AG08395 (cell line): ENCODE data around the gene ALG6.

Source experiments
- DNase-seq: peaks from one replicate; pipeline ENCODE4 v3.0.0; 2012; ENCODE audit warnings: mixed read lengths, low spot score

Gene ALG6

GRCh38 chr1:63367215-63368103 lies at the start of gene ALG6:
Gene ALG6 (plus strand): TSS chr1:63367627. CDS start chr1:63370978, 3,351 bp downstream.
- DNase-seq: peak; percentile 100

GRCh38 chr1:63317817-63318152 lies 49.6 kb upstream of the ALG6 start:
- no peak for DNase-seq

DNA sequence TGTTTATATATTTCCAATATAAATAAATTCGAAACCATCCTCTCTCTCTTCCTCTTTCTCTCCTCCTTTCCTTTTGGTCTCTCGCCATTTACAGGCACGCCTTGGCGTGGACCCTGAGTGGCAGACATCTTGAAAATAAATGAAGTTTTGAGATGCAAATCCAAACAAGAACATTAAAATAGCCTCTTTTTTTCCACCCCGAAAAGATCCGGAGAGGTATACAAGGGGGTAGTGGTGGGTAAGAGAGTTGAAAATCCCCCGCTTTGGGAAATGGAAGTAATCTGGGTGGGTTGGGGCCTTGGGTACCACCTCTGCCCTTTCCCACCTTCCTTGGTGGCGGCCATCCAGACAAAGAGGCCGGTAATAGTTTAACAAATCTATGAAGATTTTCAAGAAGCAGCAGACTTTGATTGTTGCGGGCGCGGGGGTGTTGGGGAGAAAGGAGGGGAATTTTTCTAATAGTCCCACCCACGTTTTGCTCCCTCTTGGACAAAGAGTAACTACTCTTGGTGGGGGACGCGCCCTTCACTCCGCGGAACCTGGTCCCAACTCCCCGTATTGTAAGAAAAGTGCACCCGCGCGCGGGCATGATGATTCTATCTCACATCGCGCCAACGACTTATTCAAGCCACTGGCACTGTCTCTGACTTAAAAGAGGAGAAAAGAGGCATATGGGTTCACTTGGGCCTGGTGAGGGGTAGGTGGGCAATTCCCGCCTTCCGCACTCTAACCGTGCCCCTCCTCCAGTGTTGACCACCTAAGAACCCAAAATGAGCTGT lies 49.0 kb upstream of the ALG6 start:
- no peak for DNase-seq

DNA sequence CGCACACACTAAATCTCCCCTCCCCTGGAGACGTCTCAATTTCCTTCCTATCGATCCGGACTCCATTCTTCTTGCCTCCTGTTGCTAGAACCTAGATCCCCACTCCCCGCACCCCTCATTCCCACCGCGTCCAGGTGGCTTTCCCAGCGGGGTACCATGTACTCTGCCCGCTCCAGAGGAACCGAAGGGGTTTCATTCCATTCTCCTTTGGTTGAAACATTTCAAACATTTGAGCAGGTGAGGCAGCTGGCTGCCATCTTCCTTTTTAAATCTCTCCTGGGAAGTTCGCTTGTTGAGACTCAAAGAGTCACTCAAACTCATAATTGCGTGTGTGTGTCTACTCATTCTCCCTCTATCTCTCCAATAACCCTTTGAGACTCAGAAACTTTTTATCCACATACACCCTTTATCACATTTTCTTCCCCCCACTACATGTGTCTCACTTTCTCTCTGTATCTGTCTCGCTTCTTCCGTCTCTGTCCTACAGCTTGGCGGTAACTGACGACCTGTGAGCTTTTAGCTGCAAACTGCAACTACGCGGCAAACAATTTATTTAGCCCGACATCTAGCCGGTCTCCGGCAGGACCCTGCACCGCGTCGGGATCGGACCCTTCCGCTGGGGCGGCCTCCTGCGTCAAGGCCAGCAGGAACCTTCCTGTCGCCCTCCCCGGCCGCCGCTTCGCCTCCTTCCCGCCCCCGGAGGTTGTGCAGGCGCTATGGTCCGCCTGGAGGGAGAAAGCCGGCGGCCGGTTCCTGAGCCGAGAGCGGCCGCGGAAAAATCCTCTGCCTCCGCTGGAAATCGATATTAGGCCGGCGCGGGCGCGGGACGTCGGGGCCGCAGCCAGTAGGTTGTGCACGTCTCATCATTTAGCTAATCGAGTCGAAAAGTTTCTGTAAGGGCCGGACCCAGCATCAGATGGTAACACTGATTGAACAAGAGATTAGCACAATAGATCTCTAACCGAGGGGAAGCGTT lies 48.1 kb upstream of the ALG6 start:
- DNase-seq: no peak

DNA sequence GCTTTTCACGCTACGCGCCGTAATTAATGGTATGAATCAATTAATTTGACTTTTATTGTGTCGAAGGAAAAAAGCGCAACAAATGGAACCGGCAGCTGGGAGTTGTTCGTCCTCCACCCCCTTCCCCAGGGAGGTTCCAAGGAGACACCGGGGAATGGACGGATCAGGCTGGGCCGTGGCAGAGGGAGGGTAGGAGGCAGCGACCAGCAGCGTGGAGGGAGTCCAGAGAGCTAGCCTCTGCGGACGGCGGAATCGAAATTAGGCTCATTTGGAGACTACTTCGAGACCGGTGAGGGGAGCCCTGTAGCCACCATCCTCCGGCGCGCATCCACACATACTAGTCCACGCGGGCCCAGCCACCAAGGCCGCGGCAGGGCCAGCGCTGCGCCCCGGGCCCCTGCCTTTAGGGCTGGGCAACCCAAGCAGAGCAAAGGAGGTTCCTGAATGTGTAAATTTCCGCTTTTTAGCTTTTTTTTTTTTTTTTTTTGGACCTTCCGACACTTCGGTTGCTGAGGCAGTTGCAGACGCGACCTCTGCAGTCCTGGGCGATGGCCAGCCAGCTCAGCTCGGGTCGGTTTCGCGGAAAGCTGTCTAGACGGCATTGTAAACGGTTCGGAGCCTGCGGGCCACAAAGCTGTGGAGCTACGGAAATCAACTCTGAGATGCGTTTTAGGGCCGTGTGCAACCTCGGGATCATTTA lies 47.3 kb upstream of the ALG6 start:
- no peak for DNase-seq

DNA sequence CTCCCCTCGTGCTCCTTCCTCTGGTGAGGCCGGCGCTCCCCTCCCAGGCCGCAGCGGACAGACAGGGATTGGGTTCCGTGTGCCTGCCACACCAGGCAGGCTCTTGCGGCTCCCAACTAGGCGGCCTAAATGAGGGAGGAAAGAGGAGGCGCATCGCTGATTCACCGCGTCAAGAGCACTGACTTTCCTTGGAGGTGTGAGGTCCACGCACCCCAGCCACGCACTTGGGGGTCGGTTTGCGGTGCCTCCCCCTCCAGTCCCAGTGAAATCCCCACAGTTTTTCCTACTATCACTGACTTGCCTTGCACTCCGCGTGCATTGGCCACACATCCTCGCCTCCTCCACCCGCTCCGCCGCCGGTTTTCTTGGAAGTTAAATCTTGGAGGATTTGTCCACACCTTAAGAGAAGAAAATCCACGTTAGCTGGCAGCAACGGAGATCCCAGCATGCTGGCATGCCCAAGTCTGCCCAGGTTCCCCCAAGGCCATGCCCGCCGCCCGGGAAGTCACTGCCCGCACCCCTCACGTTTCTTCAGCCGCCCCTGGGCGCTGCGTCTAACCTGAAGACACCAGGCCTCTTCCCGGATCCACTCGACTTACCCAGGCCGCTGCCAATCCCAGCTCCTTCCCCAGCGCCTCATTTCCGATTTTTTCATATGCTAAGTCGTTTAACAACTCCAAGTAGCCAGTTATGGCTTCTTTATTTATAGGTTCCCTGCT lies 46.2 kb upstream of the ALG6 start:
- DNase-seq: no peak

DNA sequence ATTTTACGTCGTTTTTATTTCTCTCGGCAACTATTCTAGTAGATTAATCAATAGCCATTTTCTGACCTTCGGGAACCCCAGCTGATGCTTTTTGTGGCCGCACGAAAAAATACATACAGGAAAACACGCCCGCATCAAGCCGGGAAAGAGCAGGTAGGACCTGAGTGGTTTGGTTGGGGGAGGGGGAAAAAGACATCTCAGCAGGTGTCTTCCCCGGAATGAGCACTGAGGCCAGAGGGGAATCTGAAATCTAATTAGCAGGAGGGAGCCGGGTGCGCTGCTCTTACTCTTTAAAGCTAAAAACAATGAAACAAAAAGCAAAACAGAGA lies 45.7 kb upstream of the ALG6 start:
- DNase-seq: no peak

DNA sequence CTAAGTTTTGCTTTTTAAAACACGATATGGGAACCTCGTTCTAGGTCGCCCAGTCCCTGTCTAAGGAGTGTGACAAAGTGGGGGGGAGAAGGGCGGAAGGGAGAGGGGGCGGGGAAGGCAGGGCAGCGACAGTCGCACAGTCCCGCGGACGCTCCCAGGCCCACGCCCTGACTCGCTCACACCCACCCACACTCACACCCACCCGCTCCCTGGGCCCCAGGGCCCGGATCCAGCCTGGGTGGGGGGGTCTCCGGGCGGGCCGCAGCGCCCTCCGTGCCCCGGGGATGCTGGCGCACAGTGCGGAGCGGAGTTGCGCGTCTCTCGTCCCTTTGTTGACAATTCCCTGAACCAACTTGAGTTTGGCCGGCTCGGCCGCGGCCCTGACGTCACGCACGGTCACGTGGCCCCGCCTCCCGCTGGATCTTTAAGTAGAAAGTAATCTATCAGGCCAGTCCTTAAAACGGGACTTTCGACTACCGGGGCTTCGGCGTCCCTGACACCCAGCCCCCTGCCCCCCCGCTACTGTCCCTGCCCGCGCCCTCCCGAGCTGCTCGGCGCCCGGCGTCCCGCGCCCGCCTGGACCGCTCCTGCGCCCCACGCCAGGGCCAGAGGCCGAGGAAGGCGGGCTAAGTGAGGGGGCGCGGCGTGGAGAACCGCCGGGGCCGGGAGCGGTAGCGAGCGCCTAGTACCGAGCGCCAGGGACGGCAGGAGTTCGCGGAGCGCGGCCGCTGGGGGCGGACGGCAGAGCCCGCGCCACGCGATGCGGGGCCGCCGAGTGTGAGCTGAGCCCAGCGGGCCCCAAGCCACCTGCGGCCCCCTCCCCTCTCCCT lies 45.1 kb upstream of the ALG6 start, which contains the start of gene FOXD3:
FOXD3 (plus strand) TSS at position 454 of the 830 bp plus-strand sequence. CDS start 492 bp downstream, outside the sequence.
- peak; percentile 31 for DNase-seq

DNA sequence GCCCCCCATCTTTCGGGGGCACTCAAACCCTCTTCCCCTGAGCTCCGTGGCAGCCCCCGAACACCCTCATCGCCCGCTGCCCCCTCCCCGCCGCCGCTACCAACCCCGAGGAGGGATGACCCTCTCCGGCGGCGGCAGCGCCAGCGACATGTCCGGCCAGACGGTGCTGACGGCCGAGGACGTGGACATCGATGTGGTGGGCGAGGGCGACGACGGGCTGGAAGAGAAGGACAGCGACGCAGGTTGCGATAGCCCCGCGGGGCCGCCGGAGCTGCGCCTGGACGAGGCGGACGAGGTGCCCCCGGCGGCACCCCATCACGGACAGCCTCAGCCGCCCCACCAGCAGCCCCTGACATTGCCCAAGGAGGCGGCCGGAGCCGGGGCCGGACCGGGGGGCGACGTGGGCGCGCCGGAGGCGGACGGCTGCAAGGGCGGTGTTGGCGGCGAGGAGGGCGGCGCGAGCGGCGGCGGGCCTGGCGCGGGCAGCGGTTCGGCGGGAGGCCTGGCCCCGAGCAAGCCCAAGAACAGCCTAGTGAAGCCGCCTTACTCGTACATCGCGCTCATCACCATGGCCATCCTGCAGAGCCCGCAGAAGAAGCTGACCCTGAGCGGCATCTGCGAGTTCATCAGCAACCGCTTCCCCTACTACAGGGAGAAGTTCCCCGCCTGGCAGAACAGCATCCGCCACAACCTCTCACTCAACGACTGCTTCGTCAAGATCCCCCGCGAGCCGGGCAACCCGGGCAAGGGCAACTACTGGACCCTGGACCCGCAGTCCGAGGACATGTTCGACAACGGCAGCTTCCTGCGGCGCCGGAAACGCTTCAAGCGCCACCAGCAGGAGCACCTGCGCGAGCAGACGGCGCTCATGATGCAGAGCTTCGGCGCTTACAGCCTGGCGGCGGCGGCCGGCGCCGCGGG lies 44.2 kb upstream of the ALG6 start:
- no peak for DNase-seq

- DNase-seq: no peak
Measured at GRCh38 chr1:63323865-63324778, 43.3 kb upstream of the ALG6 start.

- no peak for DNase-seq
Measured at GRCh38 chr1:63324779-63325119, 42.7 kb upstream of the ALG6 start.

GRCh38 chr1:63325279-63325985 lies 42.0 kb upstream of the ALG6 start:
- no peak for DNase-seq

GRCh38 chr1:63326106-63326472 lies 41.3 kb upstream of the ALG6 start:
- DNase-seq: no peak

DNA sequence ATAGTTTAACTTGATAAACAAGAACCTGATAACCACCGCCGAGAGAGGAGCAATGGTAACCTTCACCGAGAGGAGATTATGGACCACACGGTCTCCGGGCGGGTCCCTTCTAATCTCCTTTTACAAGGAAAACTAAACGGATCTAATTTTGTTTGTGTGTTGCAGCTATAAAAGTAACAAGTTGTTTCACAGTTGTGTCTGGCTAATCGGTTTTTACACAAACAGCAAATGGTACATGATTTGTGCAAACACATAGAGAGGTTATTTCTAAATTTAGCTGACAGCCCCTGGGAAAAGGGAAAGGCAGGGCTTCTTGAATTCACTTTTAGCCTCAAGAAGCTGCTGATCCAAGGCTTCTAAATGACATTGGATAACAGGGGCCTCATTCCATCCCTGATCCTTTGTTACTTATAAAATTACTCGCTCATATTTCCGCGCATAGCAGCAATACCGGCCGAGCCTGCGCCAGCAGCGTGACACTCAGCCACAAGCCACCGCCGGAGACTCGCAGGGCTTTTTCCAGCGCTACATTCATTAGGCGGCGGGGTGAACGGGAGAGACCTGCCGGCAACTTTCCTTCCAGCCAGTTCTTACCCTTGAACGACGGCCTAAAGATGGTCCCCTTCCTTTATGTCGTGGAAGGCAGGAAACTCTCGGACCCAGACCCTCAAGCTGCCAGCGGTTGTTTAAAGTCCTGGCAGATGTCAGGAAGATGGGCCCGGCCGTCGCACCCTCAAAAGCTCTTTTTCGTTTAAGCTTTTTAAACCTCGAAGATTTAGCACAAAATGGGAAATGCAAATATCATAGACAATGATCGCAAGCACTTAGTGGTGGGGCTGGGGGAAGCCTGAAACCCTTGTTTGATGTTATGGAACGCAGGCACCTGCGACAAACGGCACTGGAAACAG lies 40.7 kb upstream of the ALG6 start:
- DNase-seq: no peak

- DNase-seq: peak; percentile 75
Measured at GRCh38 chr1:63327417-63328054, 39.9 kb upstream of the ALG6 start.

- DNase-seq: no peak
Measured at GRCh38 chr1:63328122-63328521, 39.3 kb upstream of the ALG6 start.
